ENCODE data around the gene FBRS. TPM values are rescaled to one million over a fixed set of nuclear protein-coding genes. Genes with fewer than 3 reads are reported as not detected.

Gene FBRS
- total and polyA plus RNA-seq, 2 of the 13 experiments (the other 11 are each of a cell fraction or from before 2014, with no cell fraction given), result 13.7 to 16.2 TPM

DNA sequence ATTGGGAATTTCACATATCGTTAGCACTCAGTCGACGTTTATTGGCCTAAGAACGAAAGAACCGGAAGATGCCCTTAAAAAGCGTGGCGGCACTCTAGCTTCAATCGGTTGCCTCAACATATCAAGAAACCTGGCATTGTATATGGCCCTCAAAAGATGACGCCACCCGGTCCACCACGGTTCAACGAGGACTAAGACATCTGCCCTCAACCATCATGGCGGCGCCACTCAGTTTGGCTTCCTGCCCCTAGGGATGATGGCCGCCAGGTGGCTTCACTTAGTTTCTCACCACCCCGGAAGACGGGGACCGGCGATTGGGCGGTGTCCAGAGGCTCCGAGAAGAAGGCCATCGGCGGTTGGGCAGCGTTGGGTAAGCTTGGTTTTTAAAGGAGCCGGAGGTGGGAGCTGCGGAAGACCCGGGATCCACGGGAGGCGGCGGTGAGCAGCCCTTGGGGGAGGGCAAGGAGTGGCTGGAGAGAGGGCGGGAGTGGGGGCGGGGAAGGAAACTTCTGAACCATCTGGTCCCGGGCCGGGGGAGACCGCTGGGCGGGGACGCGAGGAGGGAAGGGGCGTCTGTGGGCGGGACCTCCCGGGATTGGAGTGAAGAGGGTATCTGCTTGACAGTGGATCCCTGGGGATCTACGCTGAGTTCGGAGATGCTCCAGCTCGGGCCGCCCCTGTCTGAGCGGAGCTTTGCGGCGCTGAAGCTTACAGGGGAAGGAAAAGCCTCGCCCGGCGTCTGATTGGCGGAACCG, 7.7 kb upstream of the FBRS start, which contains the start of gene PRR14 (continued):
- TF ChIP-seq TIGD3 (CRISPR knock-in tag; IDR thresholded peaks at IDR 0.05; ENCODE audit: borderline replicate concordance) (no peak), ZFP1 (CRISPR knock-in tag; IDR thresholded peaks at IDR 0.05) (no peak), ATF6 (CRISPR knock-in tag; conservative IDR thresholded peaks at IDR 0.05) (no peak), ZKSCAN1 (IDR thresholded peaks at IDR 0.05; ENCODE audit: low read length) (no peak), ZMYM3 (CRISPR knock-in tag; IDR thresholded peaks at IDR 0.05) (peak; percentile 39; the same call in 1 of the 2 replicates), ZNF264 (CRISPR knock-in tag; IDR thresholded peaks at IDR 0.05) (peak; percentile 13; the same call in 1 of the 2 replicates), HNRNPUL1 (IDR thresholded peaks at IDR 0.05; ENCODE audit: low read depth, low read length) (no peak), TAF1 (CRISPR knock-in tag; IDR thresholded peaks at IDR 0.05) (peak; percentile 65; the same call in 1 of the 2 replicates), UBTF (CRISPR knock-in tag; IDR thresholded peaks at IDR 0.05) (peak; percentile 14; the same call in 1 of the 2 replicates), MXD1 (CRISPR knock-in tag; IDR thresholded peaks at IDR 0.05) (no peak), ZNF335 (CRISPR knock-in tag; IDR thresholded peaks at IDR 0.05) (peak; percentile 88), FOXP1 (IDR thresholded peaks at IDR 0.05) (no peak), FOXP1 (CRISPR knock-in tag; IDR thresholded peaks at IDR 0.05) (no peak), MXI1 (IDR thresholded peaks at IDR 0.05; ENCODE audit: borderline replicate concordance, low read depth, low read length) (peak; percentile 72; the same call in 1 of the 3 replicates), ZNF878 (CRISPR knock-in tag; IDR thresholded peaks at IDR 0.05) (no peak), MYC (CRISPR knock-in tag; IDR thresholded peaks at IDR 0.05; ENCODE audit: borderline replicate concordance) (peak; percentile 59; the same call in 1 of the 2 replicates), XBP1 (CRISPR knock-in tag; IDR thresholded peaks at IDR 0.05) (no peak), ELF1 (CRISPR knock-in tag; IDR thresholded peaks at IDR 0.05) (peak; percentile 96), PAX8 (CRISPR knock-in tag; IDR thresholded peaks at IDR 0.05; ENCODE audit: borderline replicate concordance) (peak; percentile 85), ZBTB3 (CRISPR knock-in tag; IDR thresholded peaks at IDR 0.05; ENCODE audit: borderline replicate concordance, low read depth) (peak; percentile 73; the same call in 1 of the 2 replicates), ZEB1 (IDR thresholded peaks at IDR 0.05; ENCODE audit: insufficient replicate concordance, low read depth) (peak; percentile 39), ZNF362 (CRISPR knock-in tag; IDR thresholded peaks at IDR 0.05; ENCODE audit: borderline replicate concordance) (peak; percentile 60; the same call in 1 of the 2 replicates)
- TF ChIP-seq, protein P1, sequence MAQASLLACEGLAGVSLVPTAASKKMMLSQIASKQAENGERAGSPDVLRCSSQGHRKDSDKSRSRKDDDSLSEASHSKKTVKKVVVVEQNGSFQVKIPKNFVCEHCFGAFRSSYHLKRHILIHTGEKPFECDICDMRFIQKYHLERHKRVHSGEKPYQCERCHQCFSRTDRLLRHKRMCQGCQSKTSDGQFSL (CRISPR knock-in tag; IDR thresholded peaks at IDR 0.05), result no peak
